HG02623 (cell line): ENCODE results near the gene SUV39H2.
"Not testable (repeated sequence)": the region's sequence is repeated elsewhere in the genome, so short reads cannot be mapped to it uniquely, and the experiment has no call there.

Experiments
- ATAC-seq: cut with Tn5 transposase; IDR thresholded peaks from one replicate; pipeline ENCODE4 v1.9.1; 2021; ENCODE audit warnings: moderate library complexity; ENCODE audit not compliant: unreplicated experiment

The SUV39H2 gene, protein sequence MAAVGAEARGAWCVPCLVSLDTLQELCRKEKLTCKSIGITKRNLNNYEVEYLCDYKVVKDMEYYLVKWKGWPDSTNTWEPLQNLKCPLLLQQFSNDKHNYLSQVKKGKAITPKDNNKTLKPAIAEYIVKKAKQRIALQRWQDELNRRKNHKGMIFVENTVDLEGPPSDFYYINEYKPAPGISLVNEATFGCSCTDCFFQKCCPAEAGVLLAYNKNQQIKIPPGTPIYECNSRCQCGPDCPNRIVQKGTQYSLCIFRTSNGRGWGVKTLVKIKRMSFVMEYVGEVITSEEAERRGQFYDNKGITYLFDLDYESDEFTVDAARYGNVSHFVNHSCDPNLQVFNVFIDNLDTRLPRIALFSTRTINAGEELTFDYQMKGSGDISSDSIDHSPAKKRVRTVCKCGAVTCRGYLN

DNA sequence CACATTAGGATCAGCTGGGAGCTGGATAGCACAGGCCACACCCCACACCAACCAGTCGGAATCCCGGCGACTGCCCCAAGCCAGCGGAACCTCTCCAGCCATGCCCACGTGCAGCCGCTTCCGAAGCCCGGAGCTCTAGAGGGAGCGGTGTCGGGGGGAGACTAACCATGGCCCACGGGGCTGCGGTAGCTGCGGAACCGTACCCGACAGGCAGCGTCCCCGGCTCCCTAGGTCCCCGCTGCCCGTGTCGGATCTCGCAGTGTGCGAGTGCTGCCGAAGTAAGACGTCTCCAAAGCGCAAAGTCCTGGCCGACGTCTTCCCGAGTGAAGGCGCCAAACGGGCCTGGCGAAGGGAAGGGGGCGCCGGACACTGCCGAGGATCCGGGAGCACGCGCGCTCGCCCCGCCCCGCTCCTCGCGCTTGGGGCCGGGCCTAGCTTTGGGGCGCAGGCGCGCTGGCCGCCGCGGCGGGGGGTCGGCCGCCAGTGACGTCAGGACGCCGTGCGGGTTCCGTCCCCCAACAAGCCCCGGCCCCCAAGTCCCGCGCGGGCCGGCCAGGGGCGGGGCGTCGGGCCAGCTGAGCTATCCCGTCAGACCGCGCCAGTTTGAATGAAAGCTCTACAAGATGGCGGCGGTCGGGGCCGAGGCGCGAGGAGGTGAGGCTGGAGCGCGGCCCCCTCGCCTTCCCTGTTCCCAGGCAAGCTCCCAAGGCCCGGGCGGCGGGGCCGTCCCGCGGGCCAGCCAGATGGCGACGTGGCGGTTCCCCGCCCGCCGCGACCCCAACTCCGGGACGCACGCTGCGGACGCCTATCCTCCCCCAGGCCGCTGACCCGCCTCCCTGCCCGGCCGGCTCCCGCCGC, at the start of gene SUV39H2:
SUV39H2 (plus strand) TSS at position 601 of the 858 bp plus-strand sequence; CDS start at position 624, 23 bp downstream.
- ATAC-seq: peak; percentile 87

DNA sequence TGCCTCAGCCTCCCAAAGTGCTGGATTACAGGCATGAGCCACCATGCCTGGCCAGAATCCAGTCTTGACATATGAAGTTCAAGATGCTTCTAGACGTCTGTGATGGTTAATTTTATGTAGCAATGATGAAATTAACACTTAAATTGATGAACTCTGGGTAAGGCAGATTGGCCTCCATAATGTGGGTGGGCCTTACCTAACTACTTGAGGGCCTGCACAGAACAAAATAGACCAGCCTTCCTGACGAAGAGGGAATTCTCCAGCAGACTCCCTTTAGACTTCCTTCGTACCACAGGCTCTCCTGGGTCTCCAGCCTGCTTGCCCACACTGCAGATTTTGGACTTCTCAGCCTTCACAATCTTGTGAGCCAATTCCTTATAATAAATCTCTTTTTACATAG, 45.6 kb upstream of the SUV39H2 start:
- no peak for ATAC-seq

DNA sequence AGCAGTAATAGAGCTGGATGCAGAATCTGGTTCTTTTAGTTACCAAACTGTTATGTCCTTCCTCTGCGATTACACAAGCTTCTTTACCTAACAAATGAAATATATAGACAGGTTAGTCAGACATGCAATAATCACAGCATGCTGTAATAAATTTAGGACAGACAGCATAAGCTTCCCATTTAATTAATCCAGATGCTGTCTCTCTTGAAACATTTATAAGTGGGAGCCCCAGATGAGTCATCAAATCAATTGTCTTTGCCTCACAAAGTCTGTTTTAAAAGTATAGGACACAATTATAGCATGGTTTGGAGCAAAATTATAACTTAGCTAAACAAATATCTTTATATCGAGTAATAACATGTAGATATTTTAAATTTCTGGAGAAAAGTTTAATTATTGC, 42.5 kb upstream of the SUV39H2 start:
- no peak for ATAC-seq

DNA sequence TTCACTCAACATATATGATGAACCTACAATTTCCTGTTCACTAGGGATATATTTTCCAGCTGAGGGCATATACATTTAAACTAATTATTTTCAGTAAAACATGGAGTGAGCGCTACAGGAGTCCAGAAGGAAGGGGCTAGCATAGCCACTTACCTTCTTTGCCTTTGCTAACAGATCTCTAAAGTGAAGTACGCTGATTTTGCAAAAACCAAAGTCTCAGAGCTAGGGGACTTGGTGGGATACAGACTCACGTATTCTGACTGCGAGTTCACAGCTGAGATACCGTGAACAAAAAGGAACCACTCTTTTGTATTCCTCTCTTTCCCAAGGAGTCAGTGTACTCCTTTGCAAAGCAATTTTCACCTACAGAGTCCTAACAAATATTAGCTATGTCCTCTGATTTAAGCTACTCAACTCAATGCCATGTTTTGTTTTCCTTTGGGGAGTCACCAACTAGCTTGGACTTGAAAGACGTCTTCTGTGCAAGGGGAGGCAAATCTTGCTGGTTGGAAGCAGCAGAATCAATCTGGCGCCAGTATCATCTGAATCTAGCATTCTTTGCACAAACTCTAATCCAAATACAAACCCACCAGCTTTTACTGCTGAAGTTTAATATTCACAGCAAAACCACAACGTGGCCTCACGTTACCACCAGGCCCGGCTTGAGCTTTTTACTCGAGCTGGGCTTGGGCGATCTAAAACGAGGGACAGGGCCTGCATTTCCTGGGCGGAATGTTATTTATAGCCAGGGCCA, 41.5 kb upstream of the SUV39H2 start:
- no peak for ATAC-seq

DNA sequence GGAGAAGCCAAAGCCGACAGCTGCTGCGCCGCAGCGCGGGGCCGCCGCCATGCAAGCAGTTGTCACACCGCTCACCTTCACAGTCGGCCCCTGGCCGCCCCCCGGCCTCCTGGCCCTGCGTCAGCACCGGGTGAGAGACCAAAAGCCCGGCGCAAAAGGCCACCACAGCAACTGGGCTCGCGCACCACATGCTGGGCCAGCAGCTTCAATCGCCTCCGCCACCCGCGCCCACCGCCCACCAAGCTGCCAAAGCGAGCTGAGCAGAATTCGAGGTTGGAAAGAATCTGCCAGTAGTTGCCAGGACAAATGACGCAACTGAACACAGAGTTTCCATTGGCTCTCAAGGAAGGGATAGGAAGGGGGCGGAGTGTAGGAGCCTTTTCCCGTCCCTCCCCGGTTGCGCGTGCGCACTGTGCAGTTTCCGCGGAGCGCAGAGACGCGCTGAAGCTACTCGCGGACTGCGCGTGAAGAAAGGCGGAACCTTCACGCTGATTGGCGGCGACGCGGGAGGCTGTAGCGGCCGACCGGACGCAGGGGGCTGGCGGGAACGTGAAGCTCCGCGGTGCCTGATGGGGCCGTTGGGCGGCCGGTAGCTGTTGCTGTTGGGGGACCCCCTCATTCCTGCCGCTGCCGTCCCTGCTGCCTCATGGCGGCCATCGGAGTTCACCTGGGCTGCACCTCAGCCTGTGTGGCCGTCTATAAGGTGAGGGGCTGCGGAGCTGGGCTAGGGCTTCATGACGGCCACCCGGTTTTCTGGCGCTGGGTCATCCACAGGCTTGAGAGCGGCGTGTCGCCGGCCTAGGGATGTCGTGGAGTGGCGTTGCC, 40.7 kb upstream of the SUV39H2 start, which contains the start of the genes CDNF, HSPA14 and MSANTD7:
CDNF (minus strand) TSS at position 281 of the 825 bp plus-strand sequence; CDS start at position 190, 91 bp downstream.
HSPA14 (plus strand) TSS at position 550 of the 825 bp plus-strand sequence; CDS start at position 647, 97 bp downstream.
MSANTD7 (plus strand) TSS at position 550 of the 825 bp plus-strand sequence. CDS start 3,979 bp downstream, outside the sequence.
- ATAC-seq: peak; percentile 95

DNA sequence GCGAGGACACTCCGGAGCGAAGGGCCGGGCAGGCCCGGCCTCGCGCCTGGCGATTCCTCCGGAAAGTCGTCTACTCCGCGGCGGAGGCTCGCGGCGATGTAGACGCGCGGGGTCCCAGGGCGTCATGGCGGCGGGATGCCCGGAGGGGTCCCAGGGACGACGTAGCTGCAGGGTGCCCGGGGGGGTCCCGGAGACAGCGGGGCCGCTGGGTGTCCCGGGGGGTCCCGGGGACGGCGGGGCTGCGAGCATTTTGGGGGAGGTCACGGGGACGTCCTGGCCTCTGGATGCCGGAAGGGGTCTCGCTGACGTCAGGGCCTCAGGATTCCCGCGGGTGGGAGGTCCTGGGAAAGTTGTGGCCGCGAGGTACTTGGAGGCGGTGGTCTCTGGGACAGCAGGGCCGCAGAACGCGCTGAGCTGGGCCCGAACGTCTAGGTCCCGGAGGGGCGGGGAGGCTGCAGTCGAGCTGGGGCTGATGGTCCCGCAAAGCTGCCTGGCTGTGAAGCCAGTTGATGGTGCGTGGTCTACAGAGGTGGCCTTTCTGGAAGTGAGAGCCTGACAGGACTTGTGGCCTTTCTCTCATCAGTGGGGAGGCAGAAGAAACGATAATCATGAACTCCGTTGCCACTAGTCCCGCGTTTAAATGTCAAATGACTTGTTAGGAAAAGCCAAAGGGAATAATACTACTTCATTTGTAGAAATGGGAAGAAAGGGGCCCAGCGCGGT, 39.9 kb upstream of the SUV39H2 start:
- ATAC-seq: no peak

DNA sequence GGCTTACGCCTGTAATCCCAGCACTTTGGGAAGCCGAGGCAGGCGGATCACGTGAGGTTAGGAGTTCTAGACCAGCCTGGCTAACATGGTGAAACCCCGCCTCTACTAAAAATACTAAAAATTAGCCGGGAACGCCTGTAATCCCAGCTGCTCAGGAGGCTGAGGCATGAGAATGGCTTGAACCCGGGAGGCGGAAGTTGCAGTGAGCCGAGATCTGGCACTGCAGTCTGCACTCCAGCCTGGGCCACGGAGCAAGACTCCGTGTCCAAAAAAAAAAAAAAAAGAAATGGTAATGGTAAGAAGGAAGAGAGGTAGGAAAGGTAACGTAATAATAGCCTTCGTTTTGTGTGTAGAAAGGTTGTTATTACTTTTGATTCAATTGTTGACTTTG, 39.4 kb upstream of the SUV39H2 start:
- no peak for ATAC-seq

DNA sequence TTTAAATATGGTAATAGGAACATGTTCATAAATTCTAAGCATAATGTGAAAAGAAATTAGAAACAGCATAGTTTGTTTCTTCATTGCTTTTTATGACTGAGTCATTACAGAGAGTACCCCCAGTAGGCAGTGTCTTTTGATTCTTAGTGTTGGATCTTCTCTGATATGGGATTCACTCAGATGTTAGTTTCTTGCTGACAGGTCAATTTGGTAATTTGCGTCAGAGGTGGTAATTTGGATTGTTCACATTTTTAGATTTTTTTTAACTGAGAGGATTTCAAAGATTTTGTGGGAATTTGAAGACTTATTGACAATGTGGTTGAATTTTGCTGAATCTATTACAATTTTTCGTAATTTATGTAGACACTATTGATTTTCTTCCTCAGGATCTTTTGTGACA, 38.5 kb upstream of the SUV39H2 start:
- no peak for ATAC-seq

DNA sequence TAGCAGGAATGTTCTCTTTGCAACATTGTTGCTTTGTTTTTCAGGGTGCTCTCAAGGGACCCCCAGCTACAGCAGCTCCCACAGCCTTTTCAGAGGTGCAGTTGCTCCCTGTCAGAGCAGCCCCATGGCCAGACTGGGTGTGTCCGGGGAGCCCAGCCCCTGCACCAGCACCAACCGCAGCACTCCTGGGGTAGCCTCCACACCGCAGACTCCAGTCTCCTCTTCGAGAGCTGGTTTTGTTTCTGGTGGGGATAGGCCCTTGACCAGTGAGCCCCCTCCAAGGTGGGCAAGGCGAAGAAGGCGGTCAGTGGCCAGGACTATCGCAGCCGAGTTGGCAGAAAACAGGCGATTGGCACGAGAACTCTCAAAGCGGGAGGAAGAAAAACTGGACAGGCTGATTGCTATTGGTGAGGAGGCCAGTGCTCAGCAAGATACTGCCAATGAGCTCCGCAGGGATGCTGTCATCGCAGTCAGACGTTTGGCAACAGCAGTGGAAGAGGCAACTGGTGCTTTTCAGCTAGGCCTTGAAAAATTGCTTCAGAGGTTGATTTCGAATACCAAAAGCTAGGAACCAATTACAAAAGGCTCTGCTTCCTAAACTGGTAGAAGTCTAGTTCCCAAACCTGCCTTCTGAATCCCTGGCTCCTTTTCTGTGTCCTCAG, 35.2 kb upstream of the SUV39H2 start:
- ATAC-seq: no peak

DNA sequence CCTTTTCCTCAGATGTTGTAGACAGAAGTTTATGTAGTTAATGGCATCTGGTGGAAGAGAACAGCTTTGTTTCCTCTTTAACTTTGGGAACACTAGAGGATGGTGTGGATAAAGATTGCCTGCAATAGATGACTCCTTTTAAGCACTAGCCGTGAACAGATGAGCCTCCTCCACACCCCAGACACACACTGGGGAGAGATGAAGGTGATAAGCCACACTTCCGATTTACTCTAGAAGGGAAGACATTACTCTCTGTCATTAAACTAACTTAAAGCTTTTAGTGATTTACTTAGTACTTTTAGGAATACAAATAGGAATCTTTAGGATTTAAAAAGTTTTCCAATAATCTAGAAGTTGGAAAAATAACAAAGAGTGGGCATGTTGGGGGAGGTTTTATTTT, 33.7 kb upstream of the SUV39H2 start:
- no peak for ATAC-seq

DNA sequence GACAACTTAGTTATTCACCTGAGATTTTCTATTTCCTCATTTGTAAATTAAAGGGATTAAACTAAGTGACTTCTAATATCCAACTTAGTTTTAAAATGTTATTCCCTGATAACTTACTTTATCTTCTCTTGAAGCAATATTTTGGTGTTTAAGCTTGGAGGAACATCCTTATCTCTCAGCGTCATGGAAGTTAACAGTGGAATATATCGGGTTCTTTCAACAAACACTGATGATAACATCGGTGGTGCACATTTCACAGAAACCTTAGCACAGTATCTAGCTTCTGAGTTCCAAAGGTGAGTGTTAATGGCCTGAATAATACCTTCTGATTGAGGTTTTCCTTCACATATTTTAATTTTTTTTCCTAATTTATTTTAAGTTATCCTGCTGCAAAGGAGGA, 26.4 kb upstream of the SUV39H2 start:
- no peak for ATAC-seq

DNA sequence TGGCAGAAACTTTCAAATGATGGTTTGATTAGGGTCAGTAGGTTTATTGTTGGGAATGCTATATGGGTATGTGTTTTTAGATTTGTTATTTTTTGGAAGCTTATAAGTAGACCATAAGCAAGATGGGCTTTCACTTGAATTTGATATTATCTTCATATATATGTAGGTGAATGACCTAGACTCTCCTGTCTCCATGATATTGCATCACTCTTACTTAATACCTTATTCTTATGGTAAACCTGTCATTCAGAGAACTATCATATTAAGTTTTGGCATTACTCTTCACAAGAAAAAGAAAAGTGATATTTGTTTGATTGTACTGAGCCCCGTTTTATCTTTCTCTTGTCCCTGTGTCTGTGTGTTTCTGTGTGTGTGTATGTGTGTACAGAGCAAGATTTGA, 23.2 kb upstream of the SUV39H2 start:
- no peak for ATAC-seq

DNA sequence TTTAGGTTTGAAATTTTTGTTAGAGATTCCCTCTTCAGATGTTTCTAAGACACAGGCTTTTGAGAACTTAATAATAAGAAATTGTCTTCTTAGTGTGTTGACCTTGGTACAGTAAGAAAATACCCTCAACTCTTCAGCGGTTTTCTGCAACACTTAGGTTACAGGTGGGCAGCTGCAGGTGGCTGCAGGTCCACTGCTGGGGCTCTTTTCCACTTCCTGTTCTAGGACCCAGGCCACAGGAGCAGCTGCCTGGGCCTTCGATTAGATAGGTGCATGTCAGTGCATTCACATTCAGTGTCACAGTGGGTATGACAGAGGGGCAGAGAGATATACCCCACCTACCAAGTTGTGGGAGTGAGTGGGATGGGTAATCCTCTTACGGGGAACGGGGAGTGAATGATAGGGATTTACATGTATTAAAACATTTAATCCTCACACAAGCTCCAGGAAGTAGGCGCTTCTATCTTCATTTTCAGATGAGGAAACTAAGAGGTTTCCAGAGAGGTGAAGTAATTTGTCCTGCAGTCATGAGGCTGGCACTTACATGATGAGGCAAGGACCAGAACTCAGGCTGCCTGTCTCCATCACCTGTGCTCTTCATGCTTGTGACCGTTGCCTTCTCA, 20.2 kb upstream of the SUV39H2 start:
- ATAC-seq: no peak

DNA sequence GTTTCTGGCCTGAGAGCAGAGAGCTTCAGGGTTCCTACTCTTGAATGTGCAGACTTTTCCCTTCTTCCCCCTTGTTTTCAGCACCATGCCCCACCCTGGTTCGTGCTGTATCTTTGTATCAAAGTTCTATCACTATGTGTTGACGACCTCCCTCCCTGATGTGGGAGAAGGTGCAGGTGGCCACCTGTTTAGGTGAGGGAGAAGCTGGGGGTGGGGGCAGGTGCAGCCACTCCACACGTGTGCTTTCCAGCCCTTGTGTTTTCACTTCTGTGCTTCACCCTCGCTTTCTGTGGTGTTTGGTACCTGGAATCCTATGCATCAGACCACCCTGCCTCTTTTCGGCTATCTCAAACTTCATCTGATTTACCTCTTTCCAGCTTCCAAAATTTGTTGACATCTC, 19.6 kb upstream of the SUV39H2 start:
- ATAC-seq: no peak

DNA sequence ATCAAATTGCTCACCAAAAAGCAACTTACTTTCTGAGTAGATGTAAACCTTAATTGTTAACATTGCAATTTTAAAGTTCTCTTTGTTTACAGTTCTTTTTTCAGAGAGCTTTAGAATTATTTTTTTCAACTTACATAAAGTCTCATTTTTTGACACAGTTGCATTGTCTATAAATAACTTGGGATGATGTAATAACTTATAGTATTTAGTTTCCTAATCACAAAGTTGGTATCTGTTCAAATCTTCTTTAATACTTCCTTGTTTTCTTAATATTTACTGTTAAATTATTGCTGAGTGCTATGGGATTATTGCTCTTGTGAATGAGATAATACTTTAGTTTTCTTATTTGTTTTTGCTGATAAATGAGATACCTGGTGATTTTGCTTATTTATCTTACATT, 18.9 kb upstream of the SUV39H2 start:
- no peak for ATAC-seq

DNA sequence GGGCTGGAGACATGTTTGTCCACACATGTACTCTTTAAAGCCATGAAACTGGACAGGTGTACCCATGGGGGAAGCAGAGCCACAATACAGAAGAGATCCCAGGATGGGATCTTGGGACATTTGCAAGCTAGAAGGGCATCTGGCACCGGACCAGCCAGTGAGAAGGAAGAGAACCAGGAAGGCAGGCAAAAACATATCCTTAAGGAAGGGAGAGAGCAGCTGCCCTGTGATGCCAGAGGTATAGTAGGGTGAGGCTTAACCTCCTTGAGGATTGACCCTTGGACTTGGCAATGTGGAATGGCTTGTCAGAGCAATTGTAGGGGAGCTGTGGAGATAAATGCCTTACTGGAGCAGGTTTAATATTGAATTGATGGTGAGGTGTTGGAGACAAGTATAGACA, 17.9 kb upstream of the SUV39H2 start:
- no peak for ATAC-seq

DNA sequence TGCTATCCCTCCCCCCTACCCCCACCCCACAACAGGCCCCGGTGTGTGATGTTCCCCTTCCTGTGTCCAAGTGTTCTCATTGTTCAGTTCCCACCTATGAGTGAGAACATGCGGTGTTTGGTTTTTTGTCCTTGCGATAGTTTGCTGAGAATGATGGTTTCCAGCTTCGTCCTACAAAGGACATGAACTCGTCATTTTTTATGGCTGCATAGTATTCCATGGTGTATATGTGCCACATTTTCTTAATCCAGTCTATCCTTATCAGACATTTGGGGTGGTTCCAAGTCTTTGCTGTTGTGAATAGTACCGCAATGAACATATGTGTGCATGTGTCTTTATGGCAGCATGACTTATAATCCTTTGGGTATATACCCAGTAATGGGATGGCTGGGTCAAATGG, 14.2 kb upstream of the SUV39H2 start:
- not testable (repeated sequence) for ATAC-seq

DNA sequence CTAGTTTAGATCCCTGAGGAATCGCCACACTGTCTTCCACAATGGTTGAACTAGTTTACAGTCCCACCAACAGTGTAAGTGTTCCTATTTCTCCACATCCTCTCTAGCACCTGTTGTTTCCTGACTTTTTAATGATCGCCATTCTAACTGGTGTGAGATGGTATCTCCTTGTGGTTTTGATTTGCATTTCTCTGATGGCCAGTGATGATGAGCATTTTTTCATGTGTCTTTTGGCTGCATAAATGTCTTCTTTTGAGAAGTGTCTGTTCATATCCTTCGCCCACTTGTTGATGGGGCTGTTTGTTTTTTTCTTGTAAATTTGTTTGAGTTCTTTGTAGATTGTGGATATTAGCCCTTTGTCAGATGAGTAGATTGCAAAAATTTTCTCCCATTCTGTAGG, 13.8 kb upstream of the SUV39H2 start:
- not testable (repeated sequence) for ATAC-seq
